A673 (cell line): ENCODE measurements around the gene PRKCH. TPM values are rescaled to one million over a fixed set of nuclear protein-coding genes. Genes with fewer than 3 reads are reported as not detected.

Experiments used
- BruUV-seq: library from RNA; stranded (reverse); fragments of 400-500 nt; replicated peaks from 2 replicates; lab custom pipeline; 2021; lab: Mats Ljungman, UMichigan
- CTCF ChIA-PET: fragments of 300-600 bp; sonication (Branson Sonifier 250); formaldehyde crosslinking; loops from one replicate; lab custom pipeline; 2022; ENCODE audit warnings: antibody characterized with exemption; lab: Charles Lee
- POLR2A ChIA-PET: fragments of 300-600 bp; sonication (Branson Sonifier 250); formaldehyde crosslinking; loops from one replicate; lab custom pipeline; 2022; ENCODE audit warnings: antibody characterized with exemption; ENCODE audit not compliant: low non-redundant PET; lab: Charles Lee
- DNase-seq: peaks from one replicate; pipeline ENCODE4 v3.0.0-alpha.2; 2015; ENCODE audit warnings: low spot score
- H3K27ac ChIP-seq: fragments of 200-600 bp; sonication (generic); 2 replicates; pipeline ENCODE4 v1.5.1; 2016; ENCODE audit warnings: mixed run types, low read depth, mild to moderate bottlenecking, mixed read lengths, antibody characterized with exemption, low read length; ENCODE audit not compliant: poor library complexity, severe bottlenecking
- H3K27me3 ChIP-seq: fragments of 200-600 bp; sonication (generic); replicated peaks from 2 replicates; pipeline ENCODE4 v1.6.1; 2017; ENCODE audit warnings: mixed run types, low read depth, mild to moderate bottlenecking, mixed read lengths, antibody characterized with exemption, low read length; ENCODE audit not compliant: insufficient read depth, poor library complexity
- H3K36me3 ChIP-seq: fragments of 200-600 bp; sonication (generic); 2 replicates; pipeline ENCODE4 v1.6.1; 2016; ENCODE audit warnings: mixed run types, mild to moderate bottlenecking, mixed read lengths, antibody characterized with exemption, low read length; ENCODE audit not compliant: insufficient read depth, poor library complexity, severe bottlenecking
- H3K4me1 ChIP-seq: fragments of 200-600 bp; sonication (generic); 2 replicates; pipeline ENCODE4 v1.6.1; 2017; ENCODE audit warnings: mixed run types, mild to moderate bottlenecking, mixed read lengths, antibody characterized with exemption, low read length; ENCODE audit not compliant: insufficient read depth, poor library complexity, severe bottlenecking
- H3K4me3 ChIP-seq: fragments of 200-600 bp; sonication (generic); 2 replicates; pipeline ENCODE4 v1.5.1; 2016; ENCODE audit warnings: low read depth, mixed run types, mild to moderate bottlenecking, mixed read lengths, low read length; ENCODE audit not compliant: poor library complexity, severe bottlenecking
- H3K9me3 ChIP-seq: fragments of 200-600 bp; sonication (generic); 2 replicates; pipeline ENCODE4 v1.6.1; 2016; ENCODE audit warnings: mixed run types, low read depth, mild to moderate bottlenecking, mixed read lengths, antibody characterized with exemption, low read length; ENCODE audit not compliant: poor library complexity, severe bottlenecking
- EZH2 ChIP-seq: fragments of 200-600 bp; sonication (generic); IDR thresholded peaks from 2 replicates; pipeline ENCODE4 v1.6.1; 2017; ENCODE audit warnings: borderline replicate concordance, low read depth, mild to moderate bottlenecking, mixed read lengths, antibody characterized with exemption, low read length; ENCODE audit not compliant: poor library complexity, severe bottlenecking
- intact Hi-C: fragments of 100-400 bp; cut with micrococcal nuclease; formaldehyde crosslinking; loops from one replicate; pipeline ENCODE4 v1.10.0; 2022; ENCODE audit not compliant: unreplicated experiment
- total RNA-seq: library from RNA; stranded (reverse); gene quantifications from 2 replicates; pipeline ENCODE4 v1.2.3, GENCODE V29; 2021
- TF ChIP-seq, protein P1 (sequence below): fragments of 300-800, 200-600 bp; sonication (generic); conservative IDR thresholded peaks from 2 replicates; pipeline ENCODE4 v1.5.1; 2017; ENCODE audit warnings: low read depth, mild to moderate bottlenecking, antibody characterized with exemption, low read length, moderate library complexity, mixed read lengths

PRKCH gene
- total RNA-seq, 1 experiment from 2014 or later: 1.8 TPM

DNA sequence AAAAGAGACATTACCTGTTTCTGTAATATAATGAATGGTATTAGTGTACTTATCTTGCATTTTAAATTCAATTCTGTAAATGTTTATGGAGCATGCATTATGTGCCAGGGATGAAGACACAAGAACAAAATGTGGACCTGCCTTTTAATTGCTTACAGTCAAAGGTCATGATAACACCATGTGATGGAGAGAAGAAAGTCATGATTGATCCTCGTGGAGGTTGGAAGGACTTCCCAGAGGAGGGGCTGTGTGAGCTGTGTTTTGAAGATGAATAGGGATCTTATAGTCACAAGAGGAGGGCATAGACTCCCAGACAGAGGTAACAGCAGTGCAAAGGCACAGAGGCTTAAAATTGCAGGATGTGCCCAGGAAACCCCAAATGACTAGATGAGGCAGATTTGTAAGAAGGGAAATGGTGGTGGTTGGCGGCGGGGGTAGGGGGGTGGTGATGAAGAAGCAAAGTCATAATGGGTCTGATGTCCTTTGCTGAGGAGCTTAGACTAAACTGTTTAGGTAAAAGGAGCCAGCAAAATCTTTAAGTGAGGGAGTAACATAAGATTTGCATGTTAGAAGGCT, 151.5 kb downstream of the PRKCH start:
- Histone ChIP-seq H3K27ac (no peak overlapping the region), H3K4me3 (no peak overlapping the region), H3K4me1 (peaks cover 25% of the 10 kb centered on the region), H3K9me3 (no peaks in the 10 kb centered on the region), H3K36me3 (no peaks in the 10 kb centered on the region), H3K27me3 (no peaks in the 10 kb centered on the region)
- no peak for DNase-seq
- intact Hi-C loops: no loop called here
- BruUV-seq: no TSS peak
- TF ChIP-seq, protein P1, sequence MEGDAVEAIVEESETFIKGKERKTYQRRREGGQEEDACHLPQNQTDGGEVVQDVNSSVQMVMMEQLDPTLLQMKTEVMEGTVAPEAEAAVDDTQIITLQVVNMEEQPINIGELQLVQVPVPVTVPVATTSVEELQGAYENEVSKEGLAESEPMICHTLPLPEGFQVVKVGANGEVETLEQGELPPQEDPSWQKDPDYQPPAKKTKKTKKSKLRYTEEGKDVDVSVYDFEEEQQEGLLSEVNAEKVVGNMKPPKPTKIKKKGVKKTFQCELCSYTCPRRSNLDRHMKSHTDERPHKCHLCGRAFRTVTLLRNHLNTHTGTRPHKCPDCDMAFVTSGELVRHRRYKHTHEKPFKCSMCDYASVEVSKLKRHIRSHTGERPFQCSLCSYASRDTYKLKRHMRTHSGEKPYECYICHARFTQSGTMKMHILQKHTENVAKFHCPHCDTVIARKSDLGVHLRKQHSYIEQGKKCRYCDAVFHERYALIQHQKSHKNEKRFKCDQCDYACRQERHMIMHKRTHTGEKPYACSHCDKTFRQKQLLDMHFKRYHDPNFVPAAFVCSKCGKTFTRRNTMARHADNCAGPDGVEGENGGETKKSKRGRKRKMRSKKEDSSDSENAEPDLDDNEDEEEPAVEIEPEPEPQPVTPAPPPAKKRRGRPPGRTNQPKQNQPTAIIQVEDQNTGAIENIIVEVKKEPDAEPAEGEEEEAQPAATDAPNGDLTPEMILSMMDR: no peak
- no peak for TF ChIP-seq EZH2
- CTCF ChIA-PET: no interaction called here
- POLR2A ChIA-PET: no interaction called here

DNA sequence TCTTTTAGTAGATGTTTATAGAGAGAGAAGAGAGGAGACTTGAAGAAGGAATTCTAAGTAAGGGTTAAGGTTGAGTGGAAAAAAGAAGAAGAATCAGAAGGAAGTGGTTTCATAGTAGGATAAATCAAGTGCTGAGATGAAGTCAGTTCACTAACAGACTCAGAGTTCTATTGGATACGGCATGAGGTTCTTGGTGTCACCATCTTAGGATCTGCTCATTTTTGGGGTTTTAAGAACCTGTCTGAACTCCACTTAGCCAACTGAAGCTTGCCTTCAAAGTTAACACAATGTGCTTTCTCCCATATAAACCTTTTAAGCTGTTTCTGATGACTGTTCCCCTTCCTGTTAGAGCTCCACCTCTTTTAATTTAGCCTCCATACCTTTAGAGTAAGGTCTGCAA, 152.6 kb downstream of the PRKCH start:
- Histone ChIP-seq H3K36me3 (no peaks in the 10 kb centered on the region), H3K27me3 (no peaks in the 10 kb centered on the region), H3K27ac (no peak overlapping the region), H3K4me3 (no peak overlapping the region), H3K4me1 (peaks cover 25% of the 10 kb centered on the region), H3K9me3 (no peaks in the 10 kb centered on the region)
- BruUV-seq: no TSS peak
- intact Hi-C loops: loop anchor here (2.0 kb wide), 1 partner anchor 257 kb away; no protein-coding TSS in a partner anchor
- ChIA-PET CTCF (no interaction called here), POLR2A (no interaction called here)
- TF ChIP-seq, protein P1: no peak
- no peak for TF ChIP-seq EZH2
- no peak for DNase-seq

DNA sequence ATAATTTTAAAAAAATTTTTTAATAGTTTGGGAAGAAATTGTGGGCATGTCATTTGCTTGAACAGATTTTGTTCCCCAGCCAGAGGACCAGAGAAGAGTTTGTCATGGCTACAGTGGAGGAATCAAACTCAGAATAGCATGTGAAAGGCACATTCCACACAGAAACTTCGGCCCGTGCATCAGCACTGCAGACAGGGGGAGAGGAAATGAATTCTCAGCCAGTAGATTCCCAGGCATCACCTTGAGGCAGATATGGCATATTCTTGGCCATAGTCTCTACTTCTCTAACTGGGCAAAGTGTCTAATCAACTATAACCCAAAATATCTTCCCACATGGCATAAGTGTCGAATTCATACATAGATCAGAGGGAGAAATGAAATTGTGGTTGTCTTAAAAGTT, 153.3 kb downstream of the PRKCH start:
- DNase-seq: no peak
- CTCF ChIA-PET: interaction anchor here (1.0 kb wide), 1 partner anchor 363 kb away, joined by 3 read pairs; no protein-coding TSS in a partner anchor
- Histone ChIP-seq H3K4me1 (peaks cover 25% of the 10 kb centered on the region), H3K27me3 (no peaks in the 10 kb centered on the region), H3K4me3 (no peak overlapping the region), H3K36me3 (no peaks in the 10 kb centered on the region), H3K27ac (no peak overlapping the region), H3K9me3 (no peaks in the 10 kb centered on the region)
- POLR2A ChIA-PET: no interaction called here
- no TSS peak for BruUV-seq
- TF ChIP-seq, protein P1: no peak
- TF ChIP-seq EZH2: no peak
- intact Hi-C loops: loop anchor here (2.0 kb wide), 1 partner anchor 256 kb away; no protein-coding TSS in a partner anchor
